H1 (cell line): ENCODE measurements around the gene RAD51D. TPM values are rescaled to one million over a fixed set of nuclear protein-coding genes. Genes with fewer than 3 reads are reported as not detected.

Experiments used
- CTCF ChIA-PET: fragments of 300-600 bp; sonication (Branson Sonifier 250); formaldehyde crosslinking; loops from one replicate; lab custom pipeline; 2021; ENCODE audit not compliant: partially characterized antibody; lab: Charles Lee
- POLR2A ChIA-PET: fragments of 300-600 bp; sonication (Branson Sonifier 250); formaldehyde crosslinking; loops from one replicate; lab custom pipeline; 2021; ENCODE audit warnings: inconsistent platforms; ENCODE audit not compliant: partially characterized antibody; lab: Charles Lee
- DNase-seq, 2 experiments: peaks; one replicate each; pipeline versions ENCODE4 v3.0.0 to v3.0.0-alpha.2; 2010 to 2022; ENCODE audit warnings: low spot score in 2 of 2, low read depth in 1 of 2, mixed read lengths in 1 of 2
- FAIRE-seq: peaks from 2 replicates; lab custom pipeline; 2011; peaks lifted over from hg19 to GRCh38; lab: Jason Lieb, UNC
- H2AFZ ChIP-seq: 2 replicates; pipeline ENCODE4 v1.8.1; 2012; ENCODE audit warnings: low read length, inconsistent platforms
- H2AK5ac ChIP-seq: 2 replicates; pipeline ENCODE4 v1.6.1; 2013; ENCODE audit warnings: low read depth, low read length
- H2BK120ac ChIP-seq: replicated peaks from 2 replicates; pipeline ENCODE3; 2013; ENCODE audit warnings: low read depth, low read length, inconsistent platforms
- H2BK12ac ChIP-seq: 2 replicates; pipeline ENCODE4 v1.6.1; 2013; ENCODE audit warnings: low read depth, low read length
- H2BK15ac ChIP-seq: 2 replicates; pipeline ENCODE4 v1.6.1; 2013; ENCODE audit warnings: low read length
- H2BK20ac ChIP-seq: 2 replicates; pipeline ENCODE4 v1.6.1; 2013; ENCODE audit warnings: low read length
- H2BK5ac ChIP-seq: 2 replicates; pipeline ENCODE4 v1.6.1; 2013; ENCODE audit warnings: low read depth, low read length
- H3K14ac ChIP-seq: 2 replicates; pipeline ENCODE4 v1.6.1; 2013; ENCODE audit warnings: inconsistent platforms; ENCODE audit not compliant: insufficient read length
- H3K18ac ChIP-seq: 2 replicates; pipeline ENCODE4 v1.6.1; 2013; ENCODE audit warnings: low read length; ENCODE audit errors: extremely low read depth
- H3K23ac ChIP-seq: 2 replicates; pipeline ENCODE4 v1.6.1; 2013; ENCODE audit warnings: inconsistent platforms; ENCODE audit not compliant: insufficient read length
- H3K23me2 ChIP-seq: 2 replicates; pipeline ENCODE4 v1.6.1; 2013; ENCODE audit warnings: low read depth, low read length
- H3K27ac ChIP-seq: 2 replicates; pipeline ENCODE4 v1.6.1; 2011; ENCODE audit warnings: low read depth, low read length, inconsistent platforms
- H3K27me3 ChIP-seq, 4 experiments: replicated peaks in 1 of 4; 1 replicate in 1 of 4; 2 replicates in 3 of 4; pipeline versions ENCODE4 v1.6.1 to v1.8.1; 2011 to 2013; ENCODE audit warnings: low read length in 3 of 4, mild to moderate bottlenecking in 3 of 4, inconsistent platforms in 2 of 4, mixed read lengths in 2 of 4, moderate library complexity in 1 of 4; ENCODE audit not compliant: control insufficient read depth in 3 of 4, insufficient read depth in 3 of 4; ENCODE audit errors: extremely low read depth in 1 of 4
- H3K36me3 ChIP-seq, 4 experiments: 2 replicates each; pipeline versions ENCODE4 v1.6.1 to v1.8.1; 2011 to 2013; ENCODE audit warnings: mild to moderate bottlenecking in 4 of 4, low read length in 3 of 4, moderate library complexity in 2 of 4, control low read depth in 1 of 4, inconsistent platforms in 1 of 4; ENCODE audit not compliant: insufficient read depth in 4 of 4, control insufficient read depth in 2 of 4
- H3K4ac ChIP-seq: replicated peaks from 2 replicates; pipeline ENCODE3; 2013; ENCODE audit warnings: low read length, low read depth, mixed read lengths, inconsistent platforms; ENCODE audit not compliant: insufficient read length
- H3K4me1 ChIP-seq, 4 experiments: replicated peaks in 1 of 4; 1 replicate in 1 of 4; 2 replicates in 3 of 4; pipeline versions ENCODE4 v1.6.1 to v1.8.1; 2011 to 2013; ENCODE audit warnings: low read length in 3 of 4, inconsistent platforms in 2 of 4, mixed read lengths in 1 of 4; ENCODE audit not compliant: insufficient read depth in 4 of 4, control insufficient read depth in 3 of 4
- H3K4me2 ChIP-seq, 2 experiments: 2 replicates each; pipeline versions ENCODE4 v1.6.1 to v1.8.1; 2011 to 2013; ENCODE audit warnings: low read depth in 2 of 2, low read length in 2 of 2, control low read depth in 1 of 2, inconsistent platforms in 1 of 2, mild to moderate bottlenecking in 1 of 2; ENCODE audit not compliant: insufficient read depth in 1 of 2
- H3K4me3 ChIP-seq, 4 experiments: fragments of 200-600, 300-600 bp in 1 of 4; sonication (generic), shearing (Covaris generic), sonication (Bioruptor Twin) in 1 of 4; 2 replicates each; pipeline versions ENCODE4 v1.5.1 to v1.8.1; 2011 to 2016; ENCODE audit warnings: low read length in 4 of 4, low read depth in 3 of 4, control low read depth in 2 of 4, inconsistent platforms in 2 of 4, mild to moderate bottlenecking in 2 of 4, mixed read lengths in 1 of 4, moderate library complexity in 1 of 4; ENCODE audit not compliant: insufficient read depth in 2 of 4; ENCODE audit errors: extremely low read depth in 1 of 4
- H3K56ac ChIP-seq: replicated peaks from 2 replicates; pipeline ENCODE3; 2013; ENCODE audit warnings: low read depth, mild to moderate bottlenecking, mixed read lengths, low read length, inconsistent platforms; ENCODE audit not compliant: insufficient read length
- H3K79me1 ChIP-seq: 2 replicates; pipeline ENCODE4 v1.6.1; 2013; ENCODE audit warnings: low read depth, low read length, control low read depth
- H3K79me2 ChIP-seq, 2 experiments: 2 replicates each; pipeline versions ENCODE4 v1.6.1 to v1.8.1; 2012 to 2013; ENCODE audit warnings: low read length in 2 of 2, mild to moderate bottlenecking in 2 of 2, inconsistent platforms in 1 of 2; ENCODE audit not compliant: insufficient read depth in 2 of 2, control insufficient read depth in 1 of 2
- H3K9ac ChIP-seq, 4 experiments: replicated peaks in 1 of 4; 1 replicate in 1 of 4; 2 replicates in 3 of 4; pipeline versions ENCODE4 v1.6.1 to v1.8.1; 2011 to 2013; ENCODE audit warnings: low read depth in 3 of 4, low read length in 3 of 4, control low read depth in 2 of 4, mild to moderate bottlenecking in 2 of 4, moderate library complexity in 2 of 4, inconsistent platforms in 1 of 4; ENCODE audit errors: extremely low read depth in 1 of 4
- H3K9me3 ChIP-seq, 2 experiments: 2 replicates each; pipeline versions ENCODE4 v1.6.1 to v1.8.1; 2012 to 2013; ENCODE audit warnings: mild to moderate bottlenecking in 2 of 2, moderate library complexity in 2 of 2, control low read depth in 1 of 2, inconsistent platforms in 1 of 2, low read depth in 1 of 2, low read length in 1 of 2, mixed read lengths in 1 of 2; ENCODE audit not compliant: insufficient read depth in 2 of 2
- H4K20me1 ChIP-seq, 2 experiments: replicated peaks in 1 of 2; 2 replicates each; pipeline versions ENCODE3 to v1.8.1; 2011 to 2013; ENCODE audit warnings: inconsistent platforms in 2 of 2, low read length in 2 of 2, mild to moderate bottlenecking in 1 of 2; ENCODE audit not compliant: insufficient read depth in 2 of 2, control insufficient read depth in 1 of 2
- H4K5ac ChIP-seq: 2 replicates; pipeline ENCODE4 v1.6.1; 2013; ENCODE audit warnings: low read length, low read depth, mixed read lengths, inconsistent platforms; ENCODE audit not compliant: insufficient read length
- H4K8ac ChIP-seq: 2 replicates; pipeline ENCODE4 v1.8.0; 2013; ENCODE audit warnings: mild to moderate bottlenecking, moderate library complexity, low read length, inconsistent platforms; ENCODE audit not compliant: insufficient read depth; ENCODE audit errors: extremely low read depth
- H4K91ac ChIP-seq: replicated peaks from 2 replicates; pipeline ENCODE3; 2013; ENCODE audit warnings: low read length, mixed read lengths, inconsistent platforms; ENCODE audit not compliant: insufficient read length
- RXRA ChIP-seq: IDR thresholded peaks from 2 replicates; pipeline ENCODE4 v1.6.1; 2011; ENCODE audit warnings: low read depth, mild to moderate bottlenecking, low read length, moderate library complexity; ENCODE audit not compliant: insufficient read depth
- WGBS, 2 experiments: shearing (Covaris generic) in 1 of 2; methylation state at CpG; one replicate each; pipeline versions ENCODE4 v1.1.6 to v1.1.7; 2013 to 2015; ENCODE audit warnings: low lambda C conversion rate in 2 of 2, mixed read lengths in 2 of 2, inconsistent platforms in 1 of 2, low coverage in 1 of 2, missing lambda C conversion rate in 1 of 2; ENCODE audit not compliant: insufficient replicate concordance in 2 of 2, insufficient coverage in 1 of 2, insufficient read length in 1 of 2; ENCODE audit errors: extremely low coverage in 1 of 2, missing lambda C conversion rate in 1 of 2; 5-methylcytosine and 5-hydroxymethylcytosine counted together
- polyA plus RNA-seq, 7 experiments: library from polyadenylated mRNA; depleted of rRNA in 3 of 7; stranded (reverse) in 5 of 7; unstranded in 2 of 7; fragments of >200 nt in 5 of 7; fragments of 200-250 nt in 2 of 7; gene quantifications; 1 replicate in 5 of 7; 2 replicates in 1 of 7; 4 replicates in 1 of 7; pipeline versions ENCODE4 v1.2.1 to v1.2.3, GENCODE V29; 2011 to 2013; ENCODE audit warnings: missing spikeins in 2 of 7, mixed read lengths in 2 of 7
- total RNA-seq: library from RNA; stranded (reverse); fragmentation: NEBNext Ultra II Directional; extraction: Animal tissue kit (Norgen Biotek cat#: 25700); gene quantifications from 2 replicates; pipeline ENCODE4 v1.2.1, GENCODE V29; 2021

The RAD51D gene
- total and polyA plus RNA-seq, 2 of the 8 experiments (the other 6 are each of a cell fraction or from before 2014, with no cell fraction given) = 10.2 to 12.9 TPM

- Histone ChIP-seq H2BK5ac (no peak overlapping the region), H3K23ac (no peak overlapping the region), H3K9me3 (no peaks in the 10 kb centered on the region), H4K8ac (no peak overlapping the region), H3K4me3 (no peak overlapping the region), H3K79me2 (peaks cover 0 to 7% of the 10 kb centered on the region in 2 experiments; a peak in 3 of 4 replicates), H2AFZ (no peak overlapping the region), H3K56ac (no peak overlapping the region)
- no peak for TF ChIP-seq RXRA
- TF ChIP-seq, all 59 proteins: peak for 0
- H3K27ac ChIP-seq = no peak overlapping the region
- H3K14ac ChIP-seq = no peak overlapping the region
- no peak overlapping the region for H2AK5ac ChIP-seq
- POLR2A ChIA-PET = interaction anchor here (1.0 to 1.1 kb wide), 3 partner anchors 9 to 22 kb away, joined by 3 to 4 read pairs (median 3); no protein-coding TSS in a partner anchor
- FAIRE-seq (no peak), DNase-seq (no peak)
- H3K79me1 ChIP-seq = no peaks in the 10 kb centered on the region
- no peak overlapping the region for H4K91ac ChIP-seq
- no peak overlapping the region for H3K4ac ChIP-seq
- H3K18ac ChIP-seq = no peak overlapping the region
- no peak overlapping the region for H2BK120ac ChIP-seq
- 0 out of 2 replicates have a peak overlapping the region, but pooled peaks have one; percentile 34 for H2BK15ac ChIP-seq
- no peak overlapping the region for H2BK12ac ChIP-seq
- H4K20me1 ChIP-seq = no peaks in the 10 kb centered on the region
- no peaks in the 10 kb centered on the region for H3K23me2 ChIP-seq
- WGBS, 2 experiments = 97% methylated on average over 4 of the region's 4 CpGs; no CpG with 5 or more reads in 1 of the 2 experiments
- no peak overlapping the region for H3K9ac ChIP-seq
- no peak overlapping the region for H4K5ac ChIP-seq
- H3K36me3 ChIP-seq = no peaks in the 10 kb centered on the region
- CTCF ChIA-PET = interaction anchor here (0.8 to 1.3 kb wide), 3 partner anchors 9 to 50 kb away, joined by 3 read pairs; no protein-coding TSS in a partner anchor
- H3K4me1 ChIP-seq = peaks cover 0 to 3% (median 1%) of the 10 kb centered on the region in 4 experiments; a peak in 2 of 7 replicates
- no peak overlapping the region for H2BK20ac ChIP-seq
- H3K4me2 ChIP-seq = no peak overlapping the region
- H3K27me3 ChIP-seq = no peaks in the 10 kb centered on the region
These were observed 26.7 kb upstream of the RAD51D start for GRCh38 chr17:35146214-35146833.
